HG03575 (cell line): ENCODE measurements around the gene GRP.

Experiments
- ATAC-seq: cut with Tn5 transposase; IDR thresholded peaks from one replicate; pipeline ENCODE4 v1.9.1; 2021; ENCODE audit not compliant: unreplicated experiment, insufficient number of reproducible peaks, low FRiP score; ENCODE audit errors: extremely low read depth

GRP gene

DNA sequence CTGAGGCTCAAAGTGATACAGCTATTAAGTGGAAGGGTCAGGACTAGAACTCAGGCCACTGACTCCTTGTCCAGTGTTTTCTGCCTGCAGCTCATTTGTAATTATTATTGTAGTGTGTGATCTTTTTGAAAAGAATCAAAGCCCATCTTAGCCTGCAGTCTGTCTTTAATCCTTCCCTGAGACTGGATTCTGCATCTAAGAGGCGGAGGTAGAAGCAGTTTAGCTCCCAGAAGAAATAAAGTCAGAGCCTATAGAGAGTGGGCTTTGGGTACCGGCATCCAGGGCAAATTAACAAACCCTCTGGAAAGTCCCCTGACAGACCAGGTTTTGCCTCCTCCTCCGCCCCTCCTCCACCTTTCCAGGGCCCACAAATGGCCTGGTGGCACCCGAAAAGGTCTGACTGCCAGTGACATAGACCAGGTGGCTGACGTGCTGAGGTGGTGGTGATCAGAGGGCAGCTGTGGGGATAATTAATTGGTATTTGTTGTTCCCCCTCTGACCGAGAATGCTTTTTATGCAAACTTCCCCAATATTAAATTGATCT lies 55.5 kb downstream of the GRP start:
- ATAC-seq: no peak

DNA sequence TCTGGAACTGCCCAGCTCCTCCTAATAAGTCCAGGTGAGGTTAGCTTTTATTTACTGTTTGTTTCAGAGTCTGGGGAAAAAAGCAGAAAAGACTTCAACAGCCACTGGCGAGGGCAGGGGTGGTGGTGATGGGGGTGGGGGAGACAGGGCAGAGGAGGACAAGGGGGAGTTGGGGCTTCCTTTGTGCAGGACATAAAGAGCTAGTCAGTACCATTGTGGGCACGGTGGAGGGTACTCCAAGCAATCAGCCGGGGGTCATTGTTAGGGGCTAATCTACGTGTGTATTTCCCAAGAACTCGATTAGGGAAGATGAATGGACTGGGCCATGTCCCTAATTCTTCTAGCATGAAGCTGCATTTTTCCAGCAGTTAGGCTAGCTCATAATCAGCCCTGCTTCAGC lies 56.1 kb downstream of the GRP start:
- no peak for ATAC-seq

DNA sequence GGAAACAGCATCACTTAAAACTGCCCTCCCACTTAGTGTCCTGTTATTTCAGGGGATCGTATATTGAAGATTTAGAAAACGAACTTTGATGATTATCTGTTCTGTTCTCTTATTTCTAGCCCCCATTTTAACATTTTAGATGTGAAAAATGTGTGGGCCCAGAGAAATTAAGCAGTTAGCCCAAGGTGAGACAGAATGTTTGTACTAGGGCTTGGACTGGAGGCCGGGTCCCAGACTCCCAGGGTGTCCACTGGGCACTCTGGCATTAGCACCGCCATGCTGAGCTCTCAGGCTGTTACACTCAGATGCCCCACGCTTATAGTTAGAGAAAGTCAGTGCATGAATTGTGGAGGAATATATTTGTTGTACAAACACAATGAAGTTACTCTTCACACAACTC lies 58.8 kb downstream of the GRP start:
- no peak for ATAC-seq

DNA sequence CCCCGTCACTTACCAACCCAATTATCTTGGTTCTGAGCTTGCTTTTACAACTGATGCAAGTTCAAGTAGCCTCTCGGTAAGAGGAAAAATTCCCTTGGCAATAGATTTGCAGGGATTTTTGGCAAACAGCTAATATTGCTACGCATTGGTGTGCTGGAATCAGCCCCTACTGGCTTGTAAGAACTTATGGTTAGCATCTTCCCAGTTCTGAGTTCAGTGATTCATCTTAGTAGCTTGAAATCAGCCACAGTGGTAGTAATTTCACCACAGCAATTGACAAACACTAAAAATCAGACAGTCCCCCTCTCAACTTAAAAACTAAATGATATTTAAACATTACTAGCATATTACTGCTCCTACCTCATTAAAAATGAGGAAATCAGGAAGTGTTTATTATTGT lies 59.2 kb downstream of the GRP start:
- ATAC-seq: no peak

DNA sequence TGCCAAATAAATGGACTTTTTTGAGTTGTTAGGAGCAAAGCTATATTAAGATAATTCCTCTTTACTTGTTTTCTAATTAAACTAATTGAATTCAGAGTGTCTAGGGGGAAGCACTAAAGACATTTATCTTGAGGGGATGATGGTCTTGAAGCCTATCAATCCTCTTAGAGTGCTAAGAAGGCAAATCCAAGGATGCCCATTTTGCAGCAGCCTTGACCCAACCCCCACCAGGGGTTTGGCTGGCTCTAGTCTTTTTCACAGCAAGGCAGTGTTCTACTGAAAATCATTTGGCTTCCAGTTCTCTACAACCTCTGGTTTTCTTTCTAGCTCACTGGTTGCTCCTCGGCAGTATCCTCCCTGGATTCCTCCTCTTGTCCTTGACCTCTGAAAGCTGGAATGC lies 59.8 kb downstream of the GRP start:
- ATAC-seq: no peak
